Panc1 (cell line): ENCODE data around the gene ADIPOR2. TPM values are rescaled to one million over a fixed set of nuclear protein-coding genes. Genes with fewer than 3 reads are reported as not detected.

Experiments used
- ATAC-seq: fragments of 200-7000 bp; cut with Tn5 transposase; 2 replicates; pipeline ENCODE4 v1.9.1; 2020; ENCODE audit warnings: mild to moderate bottlenecking, moderate library complexity
- BruUV-seq: library from RNA; stranded (reverse); fragments of 400-500 nt; replicated peaks from 2 replicates; lab custom pipeline; 2021; lab: Mats Ljungman, UMichigan
- CTCF ChIA-PET: fragments of 300-600 bp; sonication (Branson Sonifier 250); formaldehyde crosslinking; loops from one replicate; lab custom pipeline; 2022; ENCODE audit warnings: antibody characterized with exemption; lab: Charles Lee
- POLR2A ChIA-PET: fragments of 300-600 bp; sonication (Branson Sonifier 250); formaldehyde crosslinking; loops from one replicate; lab custom pipeline; 2022; ENCODE audit warnings: antibody characterized with exemption; lab: Charles Lee
- DNase-seq: peaks from one replicate; pipeline ENCODE4 v3.0.0-alpha.2; 2010; ENCODE audit warnings: low read depth, low spot score
- H3K27ac ChIP-seq: 2 replicates; pipeline ENCODE4 v1.5.1; 2011; ENCODE audit warnings: mild to moderate bottlenecking, low read length, inconsistent platforms
- H3K27me3 ChIP-seq: fragments of 200-500 bp; sonication (Bioruptor generic); 2 replicates; pipeline ENCODE4 v1.6.0; 2014; ENCODE audit warnings: low read length, inconsistent platforms; ENCODE audit not compliant: control insufficient read depth, insufficient read depth
- H3K36me3 ChIP-seq: fragments of 200-500 bp; sonication (Bioruptor generic); 2 replicates; pipeline ENCODE4 v1.5.1; 2014; ENCODE audit warnings: inconsistent platforms, mild to moderate bottlenecking, low read length, moderate library complexity; ENCODE audit not compliant: control insufficient read depth, insufficient read depth
- H3K4me1 ChIP-seq: 2 replicates; pipeline ENCODE4 v1.5.1; 2011; ENCODE audit warnings: inconsistent platforms, mild to moderate bottlenecking, low read length, moderate library complexity; ENCODE audit not compliant: control insufficient read depth, insufficient read depth
- H3K4me3 ChIP-seq, 2 experiments: 2 replicates each; pipeline ENCODE4 v1.5.1; 2011 to 2012; ENCODE audit warnings: low read depth in 2 of 2, low read length in 2 of 2, mild to moderate bottlenecking in 2 of 2, inconsistent platforms in 1 of 2, moderate library complexity in 1 of 2
- H3K9me3 ChIP-seq: fragments of 200-500 bp; sonication (Bioruptor generic); 2 replicates; pipeline ENCODE4 v1.5.1; 2014; ENCODE audit warnings: low read depth, mild to moderate bottlenecking, inconsistent platforms, low read length, moderate library complexity; ENCODE audit not compliant: control insufficient read depth, insufficient read depth
- POLR2AphosphoS5 ChIP-seq: IDR thresholded peaks from 2 replicates; pipeline ENCODE4 v1.6.1; 2012; ENCODE audit warnings: mild to moderate bottlenecking, low read depth, low read length, moderate library complexity
- REST ChIP-seq, 2 experiments: IDR thresholded peaks; 2 replicates each; pipeline ENCODE4 v1.6.1; 2011 to 2012; ENCODE audit warnings: low read depth in 2 of 2, control low read depth in 1 of 2, low read length in 1 of 2, mild to moderate bottlenecking in 1 of 2, moderate library complexity in 1 of 2; ENCODE audit not compliant: insufficient read depth in 1 of 2
- SIN3A ChIP-seq: IDR thresholded peaks from 2 replicates; pipeline ENCODE4 v1.6.1; 2012; ENCODE audit warnings: low read depth, mild to moderate bottlenecking, low read length, moderate library complexity, borderline replicate concordance; ENCODE audit not compliant: insufficient read depth
- TCF7L2 ChIP-seq: IDR thresholded peaks from 2 replicates; pipeline ENCODE4 v1.6.1; 2011; ENCODE audit warnings: mild to moderate bottlenecking, low read depth, low read length, inconsistent platforms
- in situ Hi-C: cut with HindIII; loops from 2 replicates; pipeline ENCODE4 v1.10.0; 2016; ENCODE audit warnings: low sequenced_read_pairs, low pct_unique_long_range_greater_than_20kb
- intact Hi-C: fragments of 100-400 bp; cut with micrococcal nuclease; formaldehyde crosslinking; loops from one replicate; pipeline ENCODE4 v1.10.0; 2022; ENCODE audit not compliant: unreplicated experiment
- total RNA-seq: library from RNA; stranded (reverse); gene quantifications from one replicate; pipeline ENCODE4 v1.2.1, GENCODE V29; 2021; ENCODE audit not compliant: unreplicated experiment
- TF ChIP-seq, protein P1 (sequence below): fragments of 450-650 bp; IDR thresholded peaks from 2 replicates; pipeline ENCODE4 v1.5.1; 2017; ENCODE audit warnings: mild to moderate bottlenecking

The ADIPOR2 gene
- total RNA-seq, 1 experiment from 2014 or later: 76.0 TPM

GRCh38 chr12:1739368-1739767 is 48.5 kb downstream of the ADIPOR2 start:
- DNase-seq (no peak), ATAC-seq (no peak)
- no peak overlapping the region for H3K27ac ChIP-seq
- no peaks in the 10 kb centered on the region for H3K27me3 ChIP-seq
- H3K4me3 ChIP-seq: no peak overlapping the region
- ChIA-PET POLR2A (no interaction called here), CTCF (no interaction called here)
- TF ChIP-seq, protein P1, sequence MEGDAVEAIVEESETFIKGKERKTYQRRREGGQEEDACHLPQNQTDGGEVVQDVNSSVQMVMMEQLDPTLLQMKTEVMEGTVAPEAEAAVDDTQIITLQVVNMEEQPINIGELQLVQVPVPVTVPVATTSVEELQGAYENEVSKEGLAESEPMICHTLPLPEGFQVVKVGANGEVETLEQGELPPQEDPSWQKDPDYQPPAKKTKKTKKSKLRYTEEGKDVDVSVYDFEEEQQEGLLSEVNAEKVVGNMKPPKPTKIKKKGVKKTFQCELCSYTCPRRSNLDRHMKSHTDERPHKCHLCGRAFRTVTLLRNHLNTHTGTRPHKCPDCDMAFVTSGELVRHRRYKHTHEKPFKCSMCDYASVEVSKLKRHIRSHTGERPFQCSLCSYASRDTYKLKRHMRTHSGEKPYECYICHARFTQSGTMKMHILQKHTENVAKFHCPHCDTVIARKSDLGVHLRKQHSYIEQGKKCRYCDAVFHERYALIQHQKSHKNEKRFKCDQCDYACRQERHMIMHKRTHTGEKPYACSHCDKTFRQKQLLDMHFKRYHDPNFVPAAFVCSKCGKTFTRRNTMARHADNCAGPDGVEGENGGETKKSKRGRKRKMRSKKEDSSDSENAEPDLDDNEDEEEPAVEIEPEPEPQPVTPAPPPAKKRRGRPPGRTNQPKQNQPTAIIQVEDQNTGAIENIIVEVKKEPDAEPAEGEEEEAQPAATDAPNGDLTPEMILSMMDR: no peak
- TF ChIP-seq SIN3A: no peak
- intact Hi-C loops: no loop called here
- no peaks in the 10 kb centered on the region for H3K4me1 ChIP-seq
- H3K36me3 ChIP-seq: no peaks in the 10 kb centered on the region
- in situ Hi-C loops: no loop called here
- H3K9me3 ChIP-seq: no peaks in the 10 kb centered on the region
- no TSS peak for BruUV-seq

DNA sequence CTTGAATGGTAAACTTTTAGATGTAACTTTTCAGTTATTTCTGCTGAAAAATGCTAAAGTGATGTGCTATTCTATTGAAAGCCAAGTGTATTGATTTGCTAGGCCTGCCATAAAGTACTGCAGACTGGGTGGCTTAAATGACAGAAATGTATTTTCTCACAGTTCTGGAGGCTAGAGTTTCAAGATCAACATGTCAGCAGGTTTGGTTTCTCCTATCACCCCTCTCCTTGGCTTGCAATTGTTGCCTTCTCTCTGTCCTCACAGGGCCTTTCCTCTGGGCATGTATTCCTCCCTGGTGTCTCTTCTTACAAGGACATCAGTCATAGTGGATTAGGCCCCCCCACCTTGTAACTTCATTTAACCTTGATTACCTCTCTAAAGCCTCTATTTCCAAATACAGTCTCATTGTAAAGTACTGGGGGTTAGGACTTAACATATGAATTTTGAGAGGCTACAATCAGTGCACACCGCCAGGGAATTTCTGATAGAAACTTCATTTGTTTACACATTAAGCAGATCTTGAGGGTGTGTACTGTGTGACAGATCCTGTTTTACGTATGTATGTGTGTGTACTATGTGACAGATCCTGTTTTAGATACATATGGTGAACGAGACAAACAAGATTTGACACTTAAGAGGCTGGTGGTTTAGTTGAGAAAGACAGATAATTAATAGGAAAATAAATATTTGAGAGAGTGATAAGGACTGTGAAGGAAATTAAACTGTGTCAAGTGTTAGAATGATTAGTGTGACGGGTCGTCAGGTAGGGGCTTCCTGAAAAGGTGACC is 49.5 kb downstream of the ADIPOR2 start:
- DNase-seq (no peak), ATAC-seq (no peak)
- Histone ChIP-seq H3K9me3 (peaks cover 6% of the 10 kb centered on the region; the same call in 1 of the 2 replicates), H3K4me3 (no peak overlapping the region), H3K27ac (no peak overlapping the region), H3K27me3 (no peaks in the 10 kb centered on the region), H3K36me3 (no peaks in the 10 kb centered on the region), H3K4me1 (no peaks in the 10 kb centered on the region)
- CTCF ChIA-PET: no interaction called here
- intact Hi-C loops (no loop called here), in situ Hi-C loops (no loop called here)
- TF ChIP-seq, protein P1: no peak
- TF ChIP-seq SIN3A (no peak), REST (IDR thresholded peaks at IDR 0.05; ENCODE audit: insufficient read depth in 1 of 2, low read depth in 2 of 2, low read length in 1 of 2) (no peak), TCF7L2 (no peak), POLR2AphosphoS5 (no peak)
- POLR2A ChIA-PET: no interaction called here
- BruUV-seq: no TSS peak
